Ascending aorta (tissue), 2 donors: ENCODE measurements around the gene PLK4. TPM values are rescaled to one million over a fixed set of nuclear protein-coding genes. Genes with fewer than 3 reads are reported as not detected.

Experiments
- DNase-seq, 2 donors: peaks; one replicate each; pipeline ENCODE4 v3.0.0-alpha.2; 2019; ENCODE audit warnings: low spot score in 2 of 2
- H3K27ac ChIP-seq, 2 donors: fragments of 200-600 bp; sonication (generic); one replicate each; pipeline ENCODE4 v1.5.1; 2016 to 2017; ENCODE audit warnings: mild to moderate bottlenecking in 1 of 2
- H3K27me3 ChIP-seq: fragments of 200-600 bp; sonication (generic); one replicate; pipeline ENCODE4 v1.5.1; 2017
- H3K36me3 ChIP-seq, 2 donors: fragments of 200-600 bp; sonication (generic); one replicate each; pipeline ENCODE4 v1.5.1; 2016
- H3K4me1 ChIP-seq, 2 donors: fragments of 200-600 bp; sonication (generic); one replicate each; pipeline ENCODE4 v1.5.1; 2016 to 2017; ENCODE audit warnings: mild to moderate bottlenecking in 1 of 2
- H3K4me3 ChIP-seq, 2 donors: fragments of 200-600 bp; sonication (generic); one replicate each; pipeline ENCODE4 v1.5.1; 2016 to 2017; ENCODE audit warnings: mild to moderate bottlenecking in 1 of 2
- H3K9me3 ChIP-seq, 2 donors: fragments of 200-600 bp; sonication (generic); one replicate each; pipeline ENCODE4 v1.5.1; 2016
- CTCF ChIP-seq, 3 experiments: fragments of 200-600 bp in 2 of 3; fragments of 450-650 bp in 1 of 3; sonication (generic) in 2 of 3; IDR thresholded peaks; one replicate each; pipeline ENCODE4 v1.5.1; 2016 to 2019; ENCODE audit warnings: antibody characterized with exemption in 3 of 3, mild to moderate bottlenecking in 1 of 3, moderate library complexity in 1 of 3
- intact Hi-C: fragments of 100-400 bp; cut with DNase I; formaldehyde crosslinking; loops from one replicate; pipeline ENCODE4 v1.15.1; 2023
- total RNA-seq: library from RNA; depleted of rRNA; stranded (reverse); fragments of >200 nt; gene quantifications from one replicate; pipeline ENCODE4 v1.1.0, GENCODE V29; 2016

The PLK4 gene
- total RNA-seq, 1 donor from 2014 or later: not detected

DNA sequence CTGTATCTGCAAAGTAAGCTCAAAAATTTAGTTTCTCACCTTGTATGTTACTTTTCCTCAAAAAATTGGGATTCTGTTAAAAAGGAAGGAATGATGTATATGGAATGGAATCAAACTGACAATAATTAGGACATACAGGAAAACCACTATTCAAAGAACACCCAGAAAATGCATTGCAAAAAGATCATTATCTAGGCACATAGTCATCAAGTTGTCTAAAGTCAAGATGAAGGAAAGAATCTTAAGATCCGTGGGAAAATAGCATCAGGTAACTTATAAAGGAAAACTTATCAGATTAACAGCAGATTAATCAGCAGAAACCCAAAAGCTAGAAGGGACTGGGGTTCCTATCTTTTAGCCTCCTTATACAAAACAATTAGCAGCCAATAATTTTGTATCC is 23.1 kb upstream of the PLK4 start:
- Histone ChIP-seq H3K36me3 (no peaks in the 10 kb centered on the region), H3K27me3 (no peaks in the 10 kb centered on the region), H3K4me1 (no peaks in the 10 kb centered on the region), H3K9me3 (peaks cover 0 to 11% of the 10 kb centered on the region in 2 donors), H3K4me3 (no peak overlapping the region), H3K27ac (no peak overlapping the region)
- no peak for TF ChIP-seq CTCF (IDR thresholded peaks at IDR 0.05)
- intact Hi-C loops: no loop called here
- DNase-seq: no peak

DNA sequence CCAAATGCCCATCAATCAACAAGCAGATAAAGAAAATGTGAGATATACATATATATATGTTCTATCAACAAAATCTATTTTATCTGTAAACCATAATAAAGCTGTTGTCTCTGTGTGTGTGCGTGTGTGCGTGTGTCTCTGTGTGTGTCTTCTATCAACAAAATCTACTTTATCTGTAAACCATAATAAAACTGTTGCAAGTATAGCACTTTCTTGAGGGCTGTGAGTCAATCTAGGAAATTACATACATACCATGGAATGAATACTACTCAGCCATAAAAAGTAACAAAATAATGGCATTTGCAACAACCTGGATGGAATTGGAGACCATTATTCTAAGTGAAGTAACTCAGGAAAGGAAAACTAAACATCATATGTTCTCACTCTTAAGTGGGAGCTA is 12.5 kb upstream of the PLK4 start:
- DNase-seq: no peak
- H3K27ac ChIP-seq: no peak overlapping the region
- H3K27me3 ChIP-seq: no peaks in the 10 kb centered on the region
- TF ChIP-seq CTCF (IDR thresholded peaks at IDR 0.05): no peak
- H3K36me3 ChIP-seq: no peaks in the 10 kb centered on the region
- intact Hi-C loops: no loop called here
- no peaks in the 10 kb centered on the region for H3K4me1 ChIP-seq
- no peak overlapping the region for H3K4me3 ChIP-seq
- H3K9me3 ChIP-seq: no peaks in the 10 kb centered on the region

- Histone ChIP-seq H3K36me3 (no peaks in the 10 kb centered on the region), H3K4me1 (no peaks in the 10 kb centered on the region), H3K9me3 (no peaks in the 10 kb centered on the region), H3K27ac (peak overlapping the region; percentile 41 to 63), H3K27me3 (no peaks in the 10 kb centered on the region), H3K4me3 (no peak overlapping the region)
- intact Hi-C loops: loop anchor here (10.0 kb wide), 1 partner anchor 235 kb away; the partner anchor contains the start of gene INTU
- no peak for TF ChIP-seq CTCF (IDR thresholded peaks at IDR 0.05)
- no peak for DNase-seq
Measured at GRCh38 chr4:127870281-127870680, 10.4 kb upstream of the PLK4 start.

DNA sequence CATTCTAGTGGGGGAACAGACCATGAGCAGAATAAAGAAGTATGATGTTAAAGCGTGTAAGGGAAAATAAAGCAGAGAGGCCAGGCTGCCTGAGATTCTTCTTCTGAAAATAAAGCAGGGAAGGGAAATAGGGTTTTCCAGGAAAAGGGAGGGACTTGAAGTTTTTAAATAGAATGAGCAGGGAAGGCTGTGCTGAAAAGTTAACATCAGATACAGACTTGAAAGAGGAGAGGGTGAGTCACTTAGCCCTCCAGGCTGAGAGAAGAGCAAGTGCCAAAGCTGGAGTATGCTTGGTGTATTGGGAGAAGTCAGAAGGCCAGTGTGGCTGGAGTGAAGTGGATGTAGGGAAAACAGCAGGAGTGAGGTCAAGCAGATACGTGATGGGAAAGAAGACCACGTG is 10.0 kb upstream of the PLK4 start:
- Histone ChIP-seq H3K4me3 (peak overlapping the region in 1 of 2 donors; percentile 20), H3K27ac (peak overlapping the region; percentile 41 to 63), H3K4me1 (no peaks in the 10 kb centered on the region), H3K36me3 (no peaks in the 10 kb centered on the region), H3K9me3 (no peaks in the 10 kb centered on the region), H3K27me3 (no peaks in the 10 kb centered on the region)
- DNase-seq: no peak
- intact Hi-C loops: loop anchor here (10.0 kb wide), 1 partner anchor 236 kb away; the partner anchor contains the start of gene INTU
- TF ChIP-seq CTCF (IDR thresholded peaks at IDR 0.05): no peak

- no peak overlapping the region for H3K27ac ChIP-seq
- H3K9me3 ChIP-seq: no peaks in the 10 kb centered on the region
- TF ChIP-seq CTCF (IDR thresholded peaks at IDR 0.05): no peak
- H3K27me3 ChIP-seq: no peaks in the 10 kb centered on the region
- intact Hi-C loops: loop anchor here (10.0 kb wide), 1 partner anchor 241 kb away; the partner anchor contains the start of gene INTU
- H3K4me3 ChIP-seq: no peak overlapping the region
- no peak for DNase-seq
- no peaks in the 10 kb centered on the region for H3K36me3 ChIP-seq
- H3K4me1 ChIP-seq: no peaks in the 10 kb centered on the region
Measured at GRCh38 chr4:127875791-127876190, 4.9 kb upstream of the PLK4 start.

- TF ChIP-seq CTCF (IDR thresholded peaks at IDR 0.05): no peak
- Histone ChIP-seq H3K27ac (no peak overlapping the region), H3K27me3 (no peaks in the 10 kb centered on the region), H3K36me3 (no peaks in the 10 kb centered on the region), H3K4me1 (peaks cover 0 to 4% of the 10 kb centered on the region in 2 donors), H3K4me3 (peak overlapping the region; percentile 79 to 85), H3K9me3 (no peaks in the 10 kb centered on the region)
- no peak for DNase-seq
- intact Hi-C loops: loop anchor here (2.0 to 5.0 kb wide), 3 partner anchors 83 to 181 kb away; partner anchors contain the start of genes ABHD18, HSPA4L, LARP1B and MFSD8
Measured at GRCh38 chr4:127881563-127881864, 821 bp downstream of the PLK4 start.
